Kidney (tissue), 14 donors: ENCODE results near the gene PTH1R. TPM values are rescaled to one million over a fixed set of nuclear protein-coding genes. Genes with fewer than 3 reads are reported as not detected.

Experiments used
- DNase-seq, 5 donors: peaks; one replicate each; pipeline ENCODE4 v3.0.0-alpha.2; 2013 to 2020
- FAIRE-seq: peaks from 2 replicates; lab custom pipeline; 2012; peaks lifted over from hg19 to GRCh38; lab: Jason Lieb, UNC
- H3K27ac ChIP-seq, 2 donors: one replicate each; pipeline ENCODE4 v1.7.0; 2013; ENCODE audit warnings: low read depth in 2 of 2, low read length in 2 of 2, inconsistent platforms in 1 of 2
- H3K27me3 ChIP-seq: one replicate; pipeline ENCODE4 v1.7.1; 2013; ENCODE audit warnings: low read length, inconsistent platforms; ENCODE audit not compliant: control insufficient read depth, insufficient read depth
- H3K36me3 ChIP-seq, 3 donors: one replicate each; pipeline versions ENCODE4 v1.7.0 to v1.7.1; 2013; ENCODE audit warnings: low read length in 3 of 3, control low read depth in 1 of 3, inconsistent platforms in 1 of 3; ENCODE audit not compliant: insufficient read depth in 3 of 3, control insufficient read depth in 2 of 3
- H3K4me1 ChIP-seq, 3 donors: one replicate each; pipeline versions ENCODE4 v1.7.0 to v1.7.1; 2013; ENCODE audit warnings: low read length in 3 of 3, inconsistent platforms in 1 of 3, low read depth in 1 of 3; ENCODE audit not compliant: control insufficient read depth in 2 of 3, insufficient read depth in 2 of 3
- H3K4me3 ChIP-seq, 3 donors: one replicate each; pipeline versions ENCODE4 v1.7.0 to v1.8.1; 2013; ENCODE audit warnings: low read length in 3 of 3, control low read depth in 1 of 3, inconsistent platforms in 1 of 3
- H3K9ac ChIP-seq, 3 donors: one replicate each; pipeline versions ENCODE4 v1.7.0 to v1.7.1; 2013; ENCODE audit warnings: low read length in 3 of 3, control low read depth in 1 of 3, inconsistent platforms in 1 of 3
- H3K9me3 ChIP-seq, 3 donors: one replicate each; pipeline versions ENCODE4 v1.7.0 to v1.7.1; 2013; ENCODE audit warnings: low read length in 3 of 3, control low read depth in 1 of 3, inconsistent platforms in 1 of 3; ENCODE audit not compliant: control insufficient read depth in 2 of 3, insufficient read depth in 1 of 3
- intact Hi-C: fragments of 100-400 bp; cut with DNase I; formaldehyde crosslinking; loops from one replicate; pipeline ENCODE4 v1.11.1; 2022
- polyA plus RNA-seq: library from polyadenylated mRNA; stranded (reverse); fragments of 350-450 nt; fragmentation: Illumina TruSeq; extraction: RNeasy Lipid Tissue Mini Kit (QIAGEN cat#74804); gene quantifications from one replicate; pipeline ENCODE4 v1.2.3, GENCODE V29; 2014; ENCODE audit warnings: low read depth, low replicate concordance; ENCODE audit not compliant: insufficient read depth
- total RNA-seq: library from RNA; stranded (reverse); fragmentation: NEBNext Ultra II Directional; extraction: Animal tissue kit (Norgen Biotek cat#: 25700); gene quantifications from one replicate; pipeline ENCODE4 v1.2.1, GENCODE V29; 2021
- TF ChIP-seq, protein P1 (sequence below): IDR thresholded peaks from 3 replicates; pipeline ENCODE4 v1.5.1; 2012; ENCODE audit warnings: mild to moderate bottlenecking, moderate library complexity, borderline replicate concordance; ENCODE audit not compliant: insufficient read depth; ENCODE audit errors: extremely low read depth
- donor health status: control.
- donor health status: control.
- donor health status: control.
- donor health status: control.
- donor health status: control.
- donor health status: DM: yes; HTN: yes; CAD: no.
- donor health status: Normal renal cell carcinoma (clear cell type).

The PTH1R gene
- total and polyA plus RNA-seq, 2 donors from 2014 or later, result 286 to 1,885 TPM

GRCh38 chr3:46905661-46906451 is 28.3 kb downstream of the PTH1R start:
- peaks cover 0 to 12% (median 0%) of the 10 kb centered on the region in 3 donors for H3K36me3 ChIP-seq
- no peak overlapping the region for H3K4me3 ChIP-seq
- FAIRE-seq (no peak), DNase-seq (peak in 1 of 5 donors; percentile 70)
- H3K27ac ChIP-seq, result peak overlapping the region in 1 of 2 donors; percentile 13
- TF ChIP-seq, protein P1, sequence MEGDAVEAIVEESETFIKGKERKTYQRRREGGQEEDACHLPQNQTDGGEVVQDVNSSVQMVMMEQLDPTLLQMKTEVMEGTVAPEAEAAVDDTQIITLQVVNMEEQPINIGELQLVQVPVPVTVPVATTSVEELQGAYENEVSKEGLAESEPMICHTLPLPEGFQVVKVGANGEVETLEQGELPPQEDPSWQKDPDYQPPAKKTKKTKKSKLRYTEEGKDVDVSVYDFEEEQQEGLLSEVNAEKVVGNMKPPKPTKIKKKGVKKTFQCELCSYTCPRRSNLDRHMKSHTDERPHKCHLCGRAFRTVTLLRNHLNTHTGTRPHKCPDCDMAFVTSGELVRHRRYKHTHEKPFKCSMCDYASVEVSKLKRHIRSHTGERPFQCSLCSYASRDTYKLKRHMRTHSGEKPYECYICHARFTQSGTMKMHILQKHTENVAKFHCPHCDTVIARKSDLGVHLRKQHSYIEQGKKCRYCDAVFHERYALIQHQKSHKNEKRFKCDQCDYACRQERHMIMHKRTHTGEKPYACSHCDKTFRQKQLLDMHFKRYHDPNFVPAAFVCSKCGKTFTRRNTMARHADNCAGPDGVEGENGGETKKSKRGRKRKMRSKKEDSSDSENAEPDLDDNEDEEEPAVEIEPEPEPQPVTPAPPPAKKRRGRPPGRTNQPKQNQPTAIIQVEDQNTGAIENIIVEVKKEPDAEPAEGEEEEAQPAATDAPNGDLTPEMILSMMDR, result no peak
- peaks cover 0 to 19% (median 8%) of the 10 kb centered on the region in 3 donors for H3K4me1 ChIP-seq
- H3K9me3 ChIP-seq, result no peaks in the 10 kb centered on the region
- intact Hi-C loops, result no loop called here
- no peak overlapping the region for H3K9ac ChIP-seq
- H3K27me3 ChIP-seq, result no peaks in the 10 kb centered on the region

DNA sequence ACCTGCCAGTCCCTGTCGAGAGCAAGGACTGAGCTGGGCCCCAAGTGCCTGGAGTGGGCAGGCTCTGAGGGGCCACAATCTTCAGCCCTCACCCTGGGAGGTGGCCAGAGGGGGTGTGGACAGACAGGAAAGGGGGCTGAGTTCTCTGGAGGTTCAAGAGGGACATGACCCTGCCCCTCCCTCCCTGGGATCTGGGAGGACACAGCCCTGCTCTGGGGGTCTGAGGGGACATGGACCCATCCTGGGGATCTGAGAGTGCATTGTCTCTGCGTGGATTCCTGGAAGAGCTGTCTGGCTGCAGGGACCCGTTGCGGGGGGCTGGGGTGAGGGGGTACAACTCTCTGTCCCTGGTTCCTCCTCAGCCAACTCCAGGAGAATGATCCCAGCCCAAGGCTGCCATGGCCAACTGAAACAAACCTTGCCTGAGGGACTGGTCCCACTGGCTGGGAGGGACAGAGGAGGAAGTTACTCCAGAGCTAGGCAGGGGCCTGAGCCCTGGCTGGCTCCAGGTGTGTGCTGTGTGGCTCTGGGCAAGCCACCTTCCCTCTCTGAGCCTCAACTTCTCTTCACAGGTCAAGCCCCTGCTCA is 29.0 kb downstream of the PTH1R start:
- Histone ChIP-seq H3K4me1 (peaks cover 0 to 19% (median 8%) of the 10 kb centered on the region in 3 donors), H3K9me3 (no peaks in the 10 kb centered on the region), H3K27me3 (no peaks in the 10 kb centered on the region), H3K9ac (no peak overlapping the region), H3K4me3 (no peak overlapping the region), H3K27ac (peak overlapping the region in 1 of 2 donors; percentile 13), H3K36me3 (peaks cover 0 to 5% (median 0%) of the 10 kb centered on the region in 3 donors)
- no peak for FAIRE-seq
- intact Hi-C loops, result no loop called here
- TF ChIP-seq, protein P1, result no peak
- peak in 1 of 5 donors; percentile 42 for DNase-seq

- Histone ChIP-seq H3K27ac (no peak overlapping the region), H3K4me1 (peaks cover 0 to 19% (median 8%) of the 10 kb centered on the region in 3 donors), H3K36me3 (no peaks in the 10 kb centered on the region), H3K9ac (no peak overlapping the region), H3K4me3 (no peak overlapping the region), H3K27me3 (no peaks in the 10 kb centered on the region), H3K9me3 (no peaks in the 10 kb centered on the region)
- peak in 2 of 5 donors; percentile 31 to 56 for DNase-seq
- FAIRE-seq, result no peak
- intact Hi-C loops, result no loop called here
- TF ChIP-seq, protein P1, result no peak
Observed at GRCh38 chr3:46907271-46907670, 29.8 kb downstream of the PTH1R start.
